Measurements from ENCODE around the gene PIGU.
"Not testable (repeated sequence)": the region's sequence is repeated elsewhere in the genome, so short reads cannot be mapped to it uniquely, and the experiment has no call there.

PIGU gene, protein sequence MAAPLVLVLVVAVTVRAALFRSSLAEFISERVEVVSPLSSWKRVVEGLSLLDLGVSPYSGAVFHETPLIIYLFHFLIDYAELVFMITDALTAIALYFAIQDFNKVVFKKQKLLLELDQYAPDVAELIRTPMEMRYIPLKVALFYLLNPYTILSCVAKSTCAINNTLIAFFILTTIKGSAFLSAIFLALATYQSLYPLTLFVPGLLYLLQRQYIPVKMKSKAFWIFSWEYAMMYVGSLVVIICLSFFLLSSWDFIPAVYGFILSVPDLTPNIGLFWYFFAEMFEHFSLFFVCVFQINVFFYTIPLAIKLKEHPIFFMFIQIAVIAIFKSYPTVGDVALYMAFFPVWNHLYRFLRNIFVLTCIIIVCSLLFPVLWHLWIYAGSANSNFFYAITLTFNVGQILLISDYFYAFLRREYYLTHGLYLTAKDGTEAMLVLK

DNA sequence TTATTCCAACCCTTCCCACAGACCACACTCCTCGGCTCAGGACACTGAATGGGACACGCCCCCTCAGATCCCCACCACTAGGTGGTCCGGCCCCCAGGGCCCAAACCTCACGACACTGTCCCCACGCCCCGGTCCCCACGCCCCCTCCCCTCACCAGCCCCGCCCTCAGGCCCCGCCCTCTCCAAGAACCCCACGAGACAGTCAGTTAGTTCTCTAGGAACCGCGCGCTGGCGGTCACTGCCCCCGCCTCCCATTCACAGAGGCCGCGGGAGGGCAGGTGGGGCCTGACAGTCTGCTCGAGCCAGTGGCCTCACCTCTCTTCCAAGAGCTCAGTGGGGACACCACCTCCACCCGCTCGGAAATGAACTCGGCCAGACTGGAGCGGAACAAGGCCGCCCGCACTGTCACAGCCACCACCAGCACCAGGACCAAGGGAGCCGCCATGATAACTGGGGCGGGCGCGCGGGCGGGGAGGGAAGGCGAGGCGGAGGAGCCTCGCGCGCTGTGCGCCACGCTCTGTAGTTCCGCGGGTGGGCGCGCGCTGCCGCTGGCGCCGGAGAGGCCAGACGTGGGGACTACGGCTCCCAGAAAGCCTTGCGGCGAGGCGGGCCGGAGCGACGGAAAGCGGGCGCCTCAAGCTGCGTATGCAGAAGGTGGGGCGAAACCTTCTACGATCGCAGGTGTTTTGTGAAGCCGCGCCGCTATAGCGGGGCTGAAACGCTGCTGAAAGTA, at the start of gene PIGU:
PIGU (minus strand) TSS at position 451 of the 732 bp plus-strand sequence; CDS start at position 444, 7 bp downstream.
- peak; percentile 92 for DNase-seq (ENCODE audit: low read depth)

DNA sequence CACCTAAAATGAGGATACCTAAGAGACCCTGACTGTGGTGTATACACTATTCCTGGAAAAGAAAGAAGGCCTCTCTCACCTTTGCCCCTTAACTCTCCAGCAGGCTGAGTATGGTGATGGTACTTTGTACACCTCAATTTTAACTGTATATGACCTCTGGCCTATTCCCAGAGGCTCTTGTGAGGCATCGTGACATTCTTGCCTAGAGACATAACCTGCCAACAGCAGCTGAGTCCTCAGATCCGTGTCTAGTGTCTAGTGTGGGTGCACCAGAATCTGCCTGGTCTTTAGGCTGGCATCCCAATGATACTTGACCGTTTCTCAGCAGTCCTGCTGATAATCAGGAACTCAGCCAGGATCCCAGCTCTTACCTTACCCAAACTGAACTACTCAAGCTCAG, 47.3 kb upstream of the PIGU start:
- no peak for DNase-seq (ENCODE audit: low read depth)

DNA sequence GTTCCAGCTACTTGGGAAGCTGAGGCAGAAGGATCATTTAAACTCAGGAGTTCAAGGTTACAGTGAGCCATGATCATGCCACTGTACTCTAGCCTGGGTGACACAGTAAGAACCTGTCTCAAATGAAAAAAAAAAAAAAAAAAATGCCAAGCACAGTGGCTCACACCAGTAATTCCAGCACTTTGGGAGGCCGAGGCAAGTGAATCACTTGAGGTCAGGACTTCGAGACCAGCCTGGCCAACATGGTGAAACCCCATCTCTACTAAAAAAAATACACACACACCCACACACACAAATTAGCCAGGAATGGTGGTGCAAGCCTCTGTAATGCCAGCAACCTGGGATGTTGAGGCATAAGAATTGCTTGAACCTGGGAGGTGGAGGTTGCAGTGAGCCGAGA, 45.7 kb upstream of the PIGU start:
- not testable (repeated sequence) for DNase-seq (ENCODE audit: low read depth)

DNA sequence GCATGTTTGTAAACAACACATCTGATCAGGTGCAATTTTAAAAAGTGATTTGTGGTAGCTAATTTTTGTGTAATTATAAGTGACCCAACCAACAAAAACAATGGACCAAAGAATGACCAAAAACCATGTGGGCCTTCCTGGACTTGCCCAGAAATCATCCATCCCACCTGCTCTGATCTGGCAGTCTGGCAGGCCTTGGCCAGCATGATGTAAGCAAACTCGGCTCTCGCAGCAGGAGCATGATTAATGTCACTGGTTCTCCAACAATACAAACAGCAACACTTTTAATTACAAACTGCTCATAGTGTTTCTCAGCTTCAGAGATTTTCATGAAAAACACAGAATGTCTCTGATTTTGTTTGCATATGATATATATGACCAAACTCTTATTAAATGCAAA, 43.4 kb upstream of the PIGU start:
- no peak for DNase-seq (ENCODE audit: low read depth)

DNA sequence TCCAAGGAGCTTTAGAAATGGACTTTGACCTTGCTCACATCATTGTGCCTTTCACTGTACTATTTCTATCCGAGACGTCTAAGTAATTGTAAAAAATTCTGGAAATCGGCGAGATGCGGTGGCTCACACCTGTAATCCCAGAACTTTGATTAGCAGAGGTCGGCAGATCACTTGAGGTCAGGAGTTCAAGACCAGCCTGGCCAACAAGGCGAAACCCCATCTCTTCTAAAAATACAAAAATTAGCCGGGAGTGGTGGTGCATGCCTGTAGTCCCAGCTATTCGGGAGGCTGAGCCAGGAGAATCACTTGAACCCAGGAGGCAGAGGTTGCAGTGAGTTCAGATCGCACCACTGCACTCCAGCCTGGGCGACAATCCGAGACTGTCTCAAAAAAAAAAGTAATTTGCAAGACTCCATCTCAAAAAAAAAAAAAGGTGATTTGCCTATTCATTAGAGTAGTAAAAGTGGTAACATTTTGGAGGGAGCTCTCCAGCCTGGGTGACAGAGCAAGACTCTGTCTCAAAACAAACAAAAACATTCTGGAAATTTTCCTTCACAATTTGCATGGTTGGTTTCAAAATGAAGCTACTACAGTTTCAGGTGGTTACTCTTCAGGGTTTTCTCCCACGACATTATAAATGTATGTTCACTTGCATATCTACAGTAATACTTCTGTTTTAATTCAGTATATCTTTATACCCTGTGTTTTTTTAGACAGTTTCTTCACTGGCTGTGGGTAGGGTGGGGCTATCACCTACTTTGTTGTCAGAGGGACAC, 42.5 kb upstream of the PIGU start:
- DNase-seq (ENCODE audit: low read depth) = not testable (repeated sequence)

DNA sequence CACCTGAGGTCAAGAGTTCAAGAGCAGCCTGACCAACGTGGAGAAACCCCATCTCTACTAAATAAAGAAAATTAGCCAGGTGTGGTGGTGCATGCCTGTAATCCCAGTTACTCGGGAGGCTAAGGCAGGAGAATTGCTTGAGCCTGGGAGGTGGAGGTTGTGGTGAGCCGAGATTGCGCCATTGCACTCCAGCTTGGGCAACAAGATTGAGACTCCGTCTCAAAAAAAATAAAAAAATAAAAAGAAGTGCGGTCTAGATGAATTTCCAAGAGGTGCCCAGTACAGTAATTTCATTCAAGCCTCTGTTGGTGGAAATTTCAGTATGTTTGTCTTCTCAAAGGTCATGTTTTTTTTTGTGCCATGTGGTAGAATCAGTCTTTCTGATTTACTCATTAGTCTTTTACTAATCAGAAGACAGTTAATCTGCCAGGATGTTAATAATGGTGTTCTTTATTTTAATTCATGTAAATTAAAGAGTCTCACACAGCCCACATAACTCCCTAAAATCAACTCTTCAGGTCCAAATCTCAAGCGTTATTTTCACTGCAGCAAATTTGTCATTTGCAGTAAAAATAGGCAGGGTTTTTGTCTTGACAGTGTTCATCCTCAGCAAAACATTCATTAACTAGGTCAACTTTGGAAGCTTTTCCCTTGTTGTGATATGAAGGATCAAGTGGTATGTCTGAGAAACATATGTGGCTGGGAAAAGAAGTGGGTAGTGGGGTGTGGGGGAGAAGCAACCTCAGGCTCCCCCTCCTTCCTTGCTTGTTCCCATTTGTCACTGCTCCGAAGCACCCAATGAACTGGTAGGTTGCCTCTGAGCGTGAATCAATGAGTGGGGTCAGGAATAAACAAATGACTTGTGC, 40.6 kb upstream of the PIGU start:
- DNase-seq (ENCODE audit: low read depth) = no peak

DNA sequence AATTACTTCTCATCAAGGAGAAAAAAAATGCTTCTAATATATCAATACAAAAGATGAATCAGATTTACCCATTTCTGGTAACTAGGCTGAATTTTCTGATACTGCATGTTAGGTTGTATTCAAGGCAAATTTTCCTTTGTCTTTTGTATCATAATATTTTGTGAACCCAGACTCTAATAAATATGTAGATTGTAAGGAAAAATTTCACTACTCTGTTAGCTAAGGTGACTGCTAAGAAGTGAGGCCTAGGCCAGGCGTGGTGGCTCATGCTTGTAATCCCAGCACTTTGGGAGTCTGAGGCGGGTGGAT, 40.0 kb upstream of the PIGU start:
- no peak for DNase-seq (ENCODE audit: low read depth)

DNA sequence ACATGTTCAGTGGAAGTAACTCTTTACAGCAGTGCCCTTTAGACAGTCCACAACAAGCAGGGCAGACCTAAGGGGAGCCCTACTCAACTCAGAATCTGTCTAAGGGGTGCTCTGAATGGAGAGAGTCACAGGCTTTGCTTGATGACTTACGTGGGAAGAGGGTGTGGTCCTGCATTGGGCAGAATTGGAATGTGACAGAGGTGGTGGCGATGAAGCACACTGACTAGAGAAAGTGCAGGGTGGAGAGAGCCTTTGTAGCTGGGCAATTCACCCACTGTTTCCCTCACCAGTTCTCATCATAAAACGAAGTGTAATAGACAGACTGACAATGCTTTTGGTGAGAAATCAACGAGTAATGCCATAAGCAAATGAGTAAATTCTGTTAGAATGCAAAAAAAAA, 38.5 kb upstream of the PIGU start:
- no peak for DNase-seq (ENCODE audit: low read depth)

DNA sequence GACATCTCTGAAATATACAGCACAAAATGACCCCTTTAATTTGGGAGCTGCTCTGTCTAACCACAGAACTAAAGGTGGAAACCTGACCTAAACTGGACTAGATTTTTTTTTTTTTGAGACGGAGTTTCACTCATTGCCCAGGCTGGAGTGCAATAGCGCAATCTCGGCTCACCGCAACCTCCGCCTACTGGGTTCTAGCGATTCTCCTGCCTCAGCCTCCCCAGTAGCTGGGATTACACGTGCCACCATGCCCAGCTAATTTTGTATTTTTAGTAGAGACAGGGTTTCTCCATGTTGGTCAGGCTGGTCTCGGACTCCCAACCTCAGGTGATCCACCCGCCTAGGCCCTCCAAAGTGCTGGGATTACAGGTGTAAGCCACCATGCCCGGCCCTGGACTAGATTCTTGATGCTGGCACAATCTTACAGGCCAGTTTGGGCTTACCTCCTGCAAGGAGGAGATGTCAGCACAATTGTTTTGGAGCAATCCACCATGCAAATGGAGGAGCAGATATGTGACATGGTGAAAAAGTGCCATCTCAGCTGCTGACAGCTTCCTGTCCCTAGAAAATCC, 37.1 kb upstream of the PIGU start:
- DNase-seq (ENCODE audit: low read depth) = not testable (repeated sequence)

DNA sequence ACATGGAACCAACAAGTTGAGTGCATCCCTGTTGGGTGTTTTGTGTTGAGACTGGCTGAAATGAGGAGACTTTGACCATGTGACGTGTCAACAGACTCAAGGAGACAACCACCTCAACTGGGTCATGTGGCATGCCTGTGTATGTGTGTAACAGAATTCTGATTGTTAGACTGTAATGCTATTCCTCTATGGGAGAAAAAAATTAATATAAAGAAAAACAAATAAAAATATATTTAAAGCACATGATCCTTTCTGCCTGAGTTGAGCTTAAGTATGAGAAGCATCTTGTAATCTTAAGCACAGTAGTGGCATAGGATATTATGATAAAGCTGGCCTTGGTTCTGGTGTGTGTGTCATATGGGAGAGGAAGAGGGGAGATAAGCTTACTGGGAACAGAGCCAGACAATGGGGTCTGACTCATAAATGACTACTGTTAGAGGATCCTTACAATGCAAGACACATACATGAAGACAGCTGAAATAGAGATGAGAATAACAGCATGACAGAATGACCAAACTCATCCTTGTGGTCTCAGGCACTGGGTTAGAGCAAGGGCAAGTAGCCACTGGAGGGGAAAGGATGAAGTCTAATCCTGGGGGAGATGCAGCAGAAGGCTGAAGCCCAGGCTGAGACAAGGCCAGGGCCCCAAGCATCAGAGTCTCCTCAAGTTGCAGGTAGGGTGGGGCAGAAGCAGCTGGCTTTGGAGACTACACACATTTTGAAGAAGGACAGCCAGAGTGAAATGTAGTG, 36.5 kb upstream of the PIGU start:
- DNase-seq (ENCODE audit: low read depth) = no peak

DNA sequence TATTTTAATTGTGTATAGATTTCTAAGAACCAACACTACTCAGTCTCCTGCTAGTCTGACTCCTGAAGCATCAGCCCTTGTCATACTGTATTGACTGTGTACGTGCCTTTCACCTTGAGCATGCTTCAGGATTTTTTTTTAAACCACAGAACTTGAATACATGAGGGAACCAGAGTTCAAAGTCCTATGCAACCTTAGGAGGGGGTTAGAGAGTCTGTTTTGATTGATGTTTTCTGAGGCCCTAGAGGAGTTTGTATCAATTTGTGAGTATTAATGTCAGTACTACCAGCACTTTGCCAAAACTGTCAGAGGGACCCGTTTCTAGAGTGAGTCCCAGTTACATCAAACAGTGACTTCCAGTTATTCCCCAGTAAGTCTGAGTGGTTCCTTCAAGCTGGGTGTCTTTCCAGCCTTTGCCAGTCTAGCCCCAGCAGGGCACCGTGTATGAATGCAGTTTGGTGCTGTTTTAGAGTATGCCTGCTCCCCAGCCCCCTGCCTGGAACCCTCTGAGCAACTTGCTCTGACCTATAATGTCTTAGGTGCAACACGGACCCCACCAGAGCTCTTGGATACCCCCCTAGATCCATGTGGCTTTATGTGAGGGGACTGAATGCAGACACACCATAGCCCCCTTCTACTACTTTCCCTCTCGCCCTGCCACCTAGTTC, 35.8 kb upstream of the PIGU start:
- no peak for DNase-seq (ENCODE audit: low read depth)

DNA sequence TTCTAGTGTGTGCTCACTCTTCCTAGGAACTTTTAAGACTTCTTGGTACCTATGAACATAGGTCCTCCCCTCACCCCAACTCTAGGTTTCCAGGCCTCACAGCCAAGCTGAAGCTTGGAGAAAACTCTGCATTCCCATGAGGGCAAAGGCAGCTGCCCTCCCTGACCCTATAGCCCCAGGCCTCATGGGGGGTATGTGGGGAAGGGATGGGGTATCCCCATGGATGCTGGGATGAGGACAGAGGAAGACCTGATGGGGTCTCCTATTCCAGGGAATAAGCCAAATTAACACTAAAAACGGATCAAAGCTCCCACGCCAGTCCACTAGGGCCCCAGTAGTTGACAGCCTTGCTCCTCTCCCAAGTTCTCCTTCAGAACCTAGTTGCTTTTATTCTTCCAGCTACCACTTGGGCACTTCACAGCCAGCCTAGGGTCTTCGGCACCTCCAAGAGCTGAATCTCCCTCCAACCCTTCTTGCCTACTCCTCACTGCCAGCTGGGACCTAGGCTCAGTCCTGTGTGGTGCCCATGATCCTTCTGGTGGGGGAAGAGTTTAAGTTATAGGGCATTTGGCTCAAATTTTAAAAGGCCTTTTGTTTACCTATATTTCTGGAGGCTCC, 35.0 kb upstream of the PIGU start:
- no peak for DNase-seq (ENCODE audit: low read depth)

DNA sequence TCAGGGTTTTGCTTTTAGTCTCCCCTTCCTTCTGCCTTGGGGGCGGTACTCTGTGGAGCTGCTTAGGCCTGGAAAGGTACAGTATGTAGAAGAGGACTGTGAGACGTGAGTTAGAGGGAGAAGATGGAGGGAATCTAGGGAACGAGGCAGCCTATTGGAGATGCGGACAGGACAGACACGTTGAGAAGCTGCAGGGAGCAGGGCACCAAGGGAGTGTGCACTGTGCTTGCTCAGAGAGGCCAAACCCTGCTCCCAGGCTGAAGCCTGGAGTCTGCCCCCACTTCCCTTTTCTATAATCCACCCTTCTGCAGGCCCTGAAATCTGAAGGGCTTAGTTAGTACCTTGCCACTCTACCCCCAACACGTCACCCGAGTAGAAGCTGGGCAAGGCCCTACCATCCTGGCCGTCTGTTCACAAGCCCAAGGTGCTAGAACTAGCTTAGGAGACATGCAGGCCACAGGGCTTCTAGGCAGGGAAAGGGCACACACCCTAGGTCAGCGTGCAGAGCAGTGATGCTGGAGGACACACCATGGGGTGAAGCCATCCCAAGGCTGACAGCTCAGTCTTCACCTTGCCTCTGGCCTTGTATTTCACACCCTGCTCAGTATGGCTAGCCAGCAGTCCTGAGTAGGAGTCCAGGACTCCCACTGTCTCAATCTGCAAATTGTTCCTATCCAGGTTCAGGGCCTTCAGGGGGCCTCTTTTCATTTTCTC, 34.1 kb upstream of the PIGU start:
- DNase-seq (ENCODE audit: low read depth) = no peak

DNA sequence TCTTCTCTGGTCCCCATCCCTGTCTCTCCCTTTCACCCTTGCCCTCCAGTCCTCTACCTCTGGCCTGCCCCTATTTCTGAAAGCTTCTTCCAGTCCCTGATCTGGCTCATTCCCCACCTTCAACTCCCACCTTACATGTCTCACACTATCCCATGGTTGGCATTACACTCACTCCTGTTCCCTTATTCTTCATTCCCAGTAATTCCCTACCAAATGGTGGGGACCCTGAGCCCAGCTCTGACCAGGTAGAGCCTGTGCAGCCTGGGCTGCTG, 33.6 kb upstream of the PIGU start:
- no peak for DNase-seq (ENCODE audit: low read depth)

DNA sequence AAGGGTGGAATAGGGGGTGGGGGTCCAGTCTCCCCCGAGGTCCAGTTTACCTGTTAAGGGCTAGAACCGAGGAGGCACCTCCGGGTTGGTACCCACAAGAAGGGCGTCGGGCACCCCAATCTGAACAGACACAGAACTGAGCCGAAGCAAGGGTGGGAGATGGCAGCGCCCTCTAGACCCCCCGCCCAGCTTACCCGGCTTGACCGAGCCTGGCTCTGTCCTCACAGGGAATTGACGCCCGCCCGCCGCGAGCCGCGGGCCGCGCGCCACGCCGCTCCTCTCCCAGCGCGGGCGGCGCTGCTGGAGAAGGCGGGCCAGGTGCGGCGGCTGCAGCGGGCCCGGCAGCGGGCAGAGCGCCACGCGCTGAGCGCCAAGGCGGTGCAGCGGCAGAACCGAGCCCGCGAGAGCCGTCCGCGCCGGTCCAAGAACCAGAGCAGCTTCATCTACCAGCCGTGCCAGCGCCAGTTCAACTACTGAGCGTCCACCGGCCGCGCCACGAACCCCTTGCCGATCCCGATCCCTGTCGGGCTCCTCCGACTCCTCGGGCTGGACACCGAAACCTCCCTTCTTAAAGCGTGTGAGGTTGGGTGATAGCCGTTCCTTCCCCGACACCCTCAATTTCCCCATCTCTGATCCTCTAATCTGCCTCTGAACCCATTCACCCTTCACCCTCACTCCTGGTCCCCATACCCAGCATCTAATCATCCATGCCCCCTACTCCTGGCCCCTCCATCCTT, 33.1 kb upstream of the PIGU start:
- no peak for DNase-seq (ENCODE audit: low read depth)

DNA sequence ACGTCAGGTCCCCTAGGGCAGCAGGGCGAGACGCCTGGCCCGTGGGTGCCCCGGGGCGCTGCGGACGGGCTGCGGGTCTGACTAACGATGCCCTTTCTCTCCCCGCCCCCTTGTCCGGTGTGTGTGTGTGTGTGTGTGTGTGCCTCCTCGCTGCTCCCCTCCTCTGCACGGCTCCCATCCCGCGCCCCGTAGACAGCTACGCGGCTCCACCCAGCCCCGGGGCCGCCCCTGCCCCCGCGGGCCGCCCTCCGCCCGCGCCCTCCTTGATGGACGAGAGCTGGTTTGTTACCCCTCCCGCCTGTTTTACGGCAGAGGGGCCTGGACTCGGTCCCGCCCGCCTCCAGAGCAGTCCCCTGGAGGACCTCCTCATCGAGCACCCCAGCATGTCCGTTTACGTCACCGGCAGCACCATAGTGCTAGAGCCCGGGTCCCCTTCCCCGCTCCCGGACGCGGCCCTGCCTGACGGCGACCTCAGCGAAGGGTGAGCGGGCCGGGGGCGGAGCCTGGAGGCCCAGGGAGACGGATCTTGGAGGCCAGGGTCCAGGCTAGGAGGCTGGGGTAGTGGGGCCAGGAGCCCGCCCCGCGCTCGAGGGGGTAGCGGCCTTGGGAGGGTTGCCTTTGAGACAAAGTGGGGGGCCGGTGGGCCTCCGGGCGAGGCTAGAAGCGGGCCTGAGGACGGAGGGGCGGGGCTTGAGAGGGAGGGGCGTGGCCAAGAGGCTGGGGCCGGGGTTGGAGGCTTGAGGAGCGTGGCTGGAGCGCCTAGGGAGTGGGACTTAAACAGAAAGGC, 32.3 kb upstream of the PIGU start:
- DNase-seq (ENCODE audit: low read depth) = peak; percentile 79

DNA sequence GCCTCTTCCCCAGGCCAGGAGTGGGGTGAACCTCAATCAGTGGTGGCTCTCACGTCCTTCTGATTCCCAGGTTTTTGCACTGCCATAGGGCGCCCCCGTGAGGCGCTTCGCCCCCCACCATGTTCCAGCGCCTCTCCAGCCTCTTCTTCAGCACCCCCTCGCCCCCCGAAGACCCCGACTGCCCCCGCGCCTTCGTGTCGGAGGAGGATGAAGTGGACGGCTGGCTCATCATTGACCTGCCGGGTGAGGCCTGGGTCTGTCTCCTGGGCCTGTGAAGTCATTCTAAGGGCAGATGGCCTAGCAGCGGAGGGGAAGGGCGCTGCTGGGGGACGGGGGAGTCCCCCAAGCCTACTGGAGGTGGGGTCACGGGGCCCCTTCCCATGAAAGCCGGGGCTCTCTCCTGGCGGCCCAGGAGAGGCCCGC, 31.7 kb upstream of the PIGU start:
- peak; percentile 29 for DNase-seq (ENCODE audit: low read depth)

All from T-helper 22 cell (primary cell).